Measurements from ENCODE around the gene CELF2.

CELF2 gene

GRCh38 chr10:11215471-11215870, 197.8 kb downstream of the CELF2 start:
- no peak overlapping the region for H3K4me3 ChIP-seq (ENCODE audit: low read depth, low read length)
- ChIA-PET CTCF (no interaction called here), POLR2A (no interaction called here)
- DNase-seq (ENCODE audit: low read depth, low spot score): no peak
- TF ChIP-seq CTCF (IDR thresholded peaks at IDR 0.05; ENCODE audit: insufficient read depth, low read length, missing control alignments): no peak

GRCh38 chr10:11217521-11217920, 199.8 kb downstream of the CELF2 start:
- no peak for TF ChIP-seq CTCF (IDR thresholded peaks at IDR 0.05; ENCODE audit: insufficient read depth, low read length, missing control alignments)
- DNase-seq (ENCODE audit: low read depth, low spot score): no peak
- POLR2A ChIA-PET: no interaction called here
- H3K4me3 ChIP-seq (ENCODE audit: low read depth, low read length): no peak overlapping the region
- CTCF ChIA-PET: interaction anchor here (1.8 kb wide), 1 partner anchor 12 kb away, joined by 3 read pairs; no protein-coding TSS in a partner anchor

GRCh38 chr10:11218395-11218794, 200.7 kb downstream of the CELF2 start:
- DNase-seq (ENCODE audit: low read depth, low spot score): no peak
- POLR2A ChIA-PET: no interaction called here
- no peak for TF ChIP-seq CTCF (IDR thresholded peaks at IDR 0.05; ENCODE audit: insufficient read depth, low read length, missing control alignments)
- no peak overlapping the region for H3K4me3 ChIP-seq (ENCODE audit: low read depth, low read length)
- CTCF ChIA-PET: interaction anchor here (1.8 kb wide), 1 partner anchor 13 kb away, joined by 3 read pairs; no protein-coding TSS in a partner anchor

GRCh38 chr10:11219431-11219830, 201.8 kb downstream of the CELF2 start:
- no peak for TF ChIP-seq CTCF (IDR thresholded peaks at IDR 0.05; ENCODE audit: insufficient read depth, low read length, missing control alignments)
- ChIA-PET POLR2A (no interaction called here), CTCF (no interaction called here)
- no peak for DNase-seq (ENCODE audit: low read depth, low spot score)
- H3K4me3 ChIP-seq (ENCODE audit: low read depth, low read length): no peak overlapping the region

GRCh38 chr10:11223081-11223480, 205.4 kb downstream of the CELF2 start:
- no peak overlapping the region for H3K4me3 ChIP-seq (ENCODE audit: low read depth, low read length)
- ChIA-PET CTCF (no interaction called here), POLR2A (no interaction called here)
- TF ChIP-seq CTCF (IDR thresholded peaks at IDR 0.05; ENCODE audit: insufficient read depth, low read length, missing control alignments): no peak
- no peak for DNase-seq (ENCODE audit: low read depth, low spot score)

GRCh38 chr10:11223507-11224140, 206.0 kb downstream of the CELF2 start:
- H3K4me3 ChIP-seq (ENCODE audit: low read depth, low read length): no peak overlapping the region
- ChIA-PET POLR2A (no interaction called here), CTCF (no interaction called here)
- TF ChIP-seq CTCF (IDR thresholded peaks at IDR 0.05; ENCODE audit: insufficient read depth, low read length, missing control alignments): no peak
- DNase-seq (ENCODE audit: low read depth, low spot score): no peak
